Measurements from ENCODE around the gene BCL2A1.
"Not testable (repeated sequence)": the region's sequence is repeated elsewhere in the genome, so short reads cannot be mapped to it uniquely, and the experiment has no call there.

BCL2A1 gene

GRCh38 chr15:79960502-79961212 is 10.3 kb downstream of the BCL2A1 start:
- DNase-seq (ENCODE audit: low read depth), result no peak

GRCh38 chr15:79957741-79958140 is 13.3 kb downstream of the BCL2A1 start:
- no peak for DNase-seq (ENCODE audit: low read depth)

GRCh38 chr15:79956354-79956939 is 14.5 kb downstream of the BCL2A1 start:
- no peak for DNase-seq (ENCODE audit: low read depth)

- no peak for DNase-seq (ENCODE audit: low read depth)
These were observed 16.3 kb downstream of the BCL2A1 start for GRCh38 chr15:79954661-79955060.

GRCh38 chr15:79953951-79954444 is 17.0 kb downstream of the BCL2A1 start:
- DNase-seq (ENCODE audit: low read depth), result no peak

- no peak for DNase-seq (ENCODE audit: low read depth)
These were observed 18.7 kb downstream of the BCL2A1 start for GRCh38 chr15:79952329-79952728.

- no peak for DNase-seq (ENCODE audit: low read depth)
These were observed 20.7 kb downstream of the BCL2A1 start for GRCh38 chr15:79950247-79950646.

GRCh38 chr15:79948761-79949160 is 22.2 kb downstream of the BCL2A1 start:
- no peak for DNase-seq (ENCODE audit: low read depth)

- DNase-seq (ENCODE audit: low read depth), result no peak
These were observed 22.8 kb downstream of the BCL2A1 start for GRCh38 chr15:79948095-79948695.

GRCh38 chr15:79947009-79947408 is 24.0 kb downstream of the BCL2A1 start:
- DNase-seq (ENCODE audit: low read depth), result no peak

- DNase-seq (ENCODE audit: low read depth), result no peak
These were observed 26.4 kb downstream of the BCL2A1 start for GRCh38 chr15:79944622-79945021.

GRCh38 chr15:79943820-79944219 is 27.2 kb downstream of the BCL2A1 start:
- no peak for DNase-seq (ENCODE audit: low read depth)

GRCh38 chr15:79942741-79943481 is 28.1 kb downstream of the BCL2A1 start:
- DNase-seq (ENCODE audit: low read depth), result no peak

GRCh38 chr15:79939399-79939798 is 31.6 kb downstream of the BCL2A1 start:
- no peak for DNase-seq (ENCODE audit: low read depth)

- DNase-seq (ENCODE audit: low read depth), result no peak
These were observed 32.9 kb downstream of the BCL2A1 start for GRCh38 chr15:79938143-79938542.

- not testable (repeated sequence) for DNase-seq (ENCODE audit: low read depth)
These were observed 35.3 kb downstream of the BCL2A1 start for GRCh38 chr15:79935556-79936201.

- DNase-seq (ENCODE audit: low read depth), result no peak
These were observed 37.8 kb downstream of the BCL2A1 start for GRCh38 chr15:79933231-79933630.

- DNase-seq (ENCODE audit: low read depth), result no peak
These were observed 38.5 kb downstream of the BCL2A1 start for GRCh38 chr15:79932447-79932846.

- DNase-seq (ENCODE audit: low read depth), result no peak
These were observed 40.5 kb downstream of the BCL2A1 start for GRCh38 chr15:79930516-79930915.

- no peak for DNase-seq (ENCODE audit: low read depth)
These were observed 41.6 kb downstream of the BCL2A1 start for GRCh38 chr15:79929412-79929811.

GRCh38 chr15:79926116-79926515 is 44.9 kb downstream of the BCL2A1 start:
- DNase-seq (ENCODE audit: low read depth), result not testable (repeated sequence)

- DNase-seq (ENCODE audit: low read depth), result no peak
These were observed 46.6 kb downstream of the BCL2A1 start for GRCh38 chr15:79924379-79924778.

Measured in GM04503 (cell line).